Fibroblast of villous mesenchyme (primary cell): ENCODE measurements around the gene BDP1. TPM values are rescaled to one million over a fixed set of nuclear protein-coding genes. Genes with fewer than 3 reads are reported as not detected.
A peak's percentile ranks its signal among the peaks of the same experiment; 100 is the strongest.
"Not testable (repeated sequence)": the region's sequence is repeated elsewhere in the genome, so short reads cannot be mapped to it uniquely, and the experiment has no call there.

Experiments used
- DNase-seq: peaks from one replicate; pipeline ENCODE4 v3.0.0-alpha.2; 2010; ENCODE audit warnings: low read depth
- H3K4me3 ChIP-seq: 2 replicates; pipeline ENCODE4 v1.5.1; 2011; ENCODE audit warnings: low read depth, mild to moderate bottlenecking, low read length
- total RNA-seq: library from RNA; depleted of rRNA; stranded (reverse); fragments of >200 nt; gene quantifications from 2 replicates; pipeline ENCODE4 v1.2.3, GENCODE V29; 2012
- TF ChIP-seq, protein P1 (sequence below): IDR thresholded peaks from 2 replicates; pipeline ENCODE4 v1.5.1; 2012; ENCODE audit warnings: low read depth, mild to moderate bottlenecking, low read length; ENCODE audit not compliant: insufficient read depth

Gene BDP1
- total RNA-seq, 1 donor = 28.5 TPM

DNA sequence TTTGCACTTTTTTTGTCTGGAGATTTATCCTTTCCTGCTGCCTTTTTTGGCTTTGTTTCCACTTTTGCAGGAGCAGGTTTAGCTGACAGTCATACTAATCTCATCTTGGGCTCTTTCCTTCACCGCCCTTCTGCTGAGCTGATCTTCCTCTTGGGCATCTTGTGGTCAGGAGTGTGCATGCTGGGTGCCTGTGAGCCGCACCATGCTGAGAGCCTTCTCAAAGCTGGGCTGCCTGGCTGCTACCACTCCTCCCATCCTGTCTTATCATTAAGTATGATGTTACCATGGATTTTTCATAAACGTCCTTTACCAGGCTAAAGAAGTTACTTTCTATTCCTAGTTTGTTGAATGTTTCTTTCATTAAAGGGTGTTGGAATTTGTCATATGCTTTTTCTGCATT lies 82.2 kb downstream of the BDP1 start:
- TF ChIP-seq, protein P1, sequence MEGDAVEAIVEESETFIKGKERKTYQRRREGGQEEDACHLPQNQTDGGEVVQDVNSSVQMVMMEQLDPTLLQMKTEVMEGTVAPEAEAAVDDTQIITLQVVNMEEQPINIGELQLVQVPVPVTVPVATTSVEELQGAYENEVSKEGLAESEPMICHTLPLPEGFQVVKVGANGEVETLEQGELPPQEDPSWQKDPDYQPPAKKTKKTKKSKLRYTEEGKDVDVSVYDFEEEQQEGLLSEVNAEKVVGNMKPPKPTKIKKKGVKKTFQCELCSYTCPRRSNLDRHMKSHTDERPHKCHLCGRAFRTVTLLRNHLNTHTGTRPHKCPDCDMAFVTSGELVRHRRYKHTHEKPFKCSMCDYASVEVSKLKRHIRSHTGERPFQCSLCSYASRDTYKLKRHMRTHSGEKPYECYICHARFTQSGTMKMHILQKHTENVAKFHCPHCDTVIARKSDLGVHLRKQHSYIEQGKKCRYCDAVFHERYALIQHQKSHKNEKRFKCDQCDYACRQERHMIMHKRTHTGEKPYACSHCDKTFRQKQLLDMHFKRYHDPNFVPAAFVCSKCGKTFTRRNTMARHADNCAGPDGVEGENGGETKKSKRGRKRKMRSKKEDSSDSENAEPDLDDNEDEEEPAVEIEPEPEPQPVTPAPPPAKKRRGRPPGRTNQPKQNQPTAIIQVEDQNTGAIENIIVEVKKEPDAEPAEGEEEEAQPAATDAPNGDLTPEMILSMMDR = no peak
- H3K4me3 ChIP-seq = no peak overlapping the region
- no peak for DNase-seq

DNA sequence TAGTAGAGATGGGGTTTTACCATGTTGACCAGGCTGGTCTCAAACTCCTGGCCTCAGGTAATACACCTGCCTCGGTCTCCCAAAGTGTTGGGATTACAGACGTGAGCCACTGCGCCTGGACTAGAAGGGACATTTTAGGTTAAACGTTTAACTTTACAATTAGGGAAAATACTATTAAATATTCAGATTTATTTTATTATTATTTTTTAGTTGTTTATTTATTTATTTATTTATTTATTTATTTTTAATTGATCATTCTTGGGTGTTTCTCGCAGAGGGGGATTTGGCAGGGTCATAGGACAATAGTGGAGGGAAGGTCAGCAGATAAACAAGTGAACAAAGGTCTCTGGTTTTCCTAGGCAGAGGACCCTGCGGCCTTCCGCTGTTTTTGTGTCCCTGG lies 95.4 kb downstream of the BDP1 start:
- H3K4me3 ChIP-seq, DNase-seq: not testable (repeated sequence)

DNA sequence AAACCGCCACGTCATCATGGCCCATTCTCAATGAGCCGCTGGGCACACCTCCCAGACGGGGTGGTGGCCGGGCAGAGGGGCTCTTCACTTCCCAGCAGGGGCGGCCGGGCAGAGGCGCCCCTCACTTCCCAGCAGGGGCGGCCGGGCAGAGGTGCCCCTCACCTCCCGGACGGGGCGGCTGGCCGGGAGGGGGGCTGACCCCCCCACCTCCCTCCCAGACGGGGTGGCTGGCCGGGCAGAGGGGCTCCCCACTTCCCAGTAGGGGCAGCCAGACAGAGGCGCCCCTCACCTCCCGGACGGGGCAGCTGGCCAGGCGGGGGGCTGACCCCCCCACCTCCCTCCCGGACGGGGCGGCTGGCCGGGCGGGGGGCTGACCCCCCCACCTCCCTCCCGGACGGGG lies 96.1 kb downstream of the BDP1 start:
- DNase-seq, H3K4me3 ChIP-seq: not testable (repeated sequence)

- DNase-seq, H3K4me3 ChIP-seq: not testable (repeated sequence)
These were observed 96.7 kb downstream of the BDP1 start for GRCh38 chr5:71552026-71552749.

DNA sequence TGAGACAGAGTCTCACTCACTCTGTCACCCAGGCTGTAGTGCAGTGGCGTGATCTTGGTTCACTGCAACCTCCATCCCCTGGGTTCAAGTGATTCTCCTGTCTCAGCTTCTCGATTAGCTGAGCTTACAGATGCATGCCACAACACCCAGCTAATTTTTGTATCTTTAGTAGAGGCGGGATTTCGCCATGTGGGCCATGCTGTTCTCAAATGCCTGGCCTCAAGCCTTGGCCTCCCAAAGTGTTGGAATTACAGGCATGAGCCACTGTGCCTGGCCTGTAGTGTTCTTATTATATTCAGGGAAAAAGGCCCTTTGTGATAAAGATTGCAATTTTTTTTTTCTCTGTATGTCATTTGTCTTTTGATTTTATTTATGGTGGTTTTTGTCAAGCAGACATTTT lies 107.7 kb downstream of the BDP1 start:
- no peak for DNase-seq
- no peak overlapping the region for H3K4me3 ChIP-seq
- TF ChIP-seq, protein P1 = no peak

GRCh38 chr5:71564895-71565294 lies 109.4 kb downstream of the BDP1 start:
- H3K4me3 ChIP-seq = no peak overlapping the region
- peak; percentile 5 for DNase-seq
- TF ChIP-seq, protein P1 = no peak

- no peak overlapping the region for H3K4me3 ChIP-seq
- no peak for DNase-seq
- TF ChIP-seq, protein P1 = no peak
These were observed 114.5 kb downstream of the BDP1 start for GRCh38 chr5:71569748-71570509.

DNA sequence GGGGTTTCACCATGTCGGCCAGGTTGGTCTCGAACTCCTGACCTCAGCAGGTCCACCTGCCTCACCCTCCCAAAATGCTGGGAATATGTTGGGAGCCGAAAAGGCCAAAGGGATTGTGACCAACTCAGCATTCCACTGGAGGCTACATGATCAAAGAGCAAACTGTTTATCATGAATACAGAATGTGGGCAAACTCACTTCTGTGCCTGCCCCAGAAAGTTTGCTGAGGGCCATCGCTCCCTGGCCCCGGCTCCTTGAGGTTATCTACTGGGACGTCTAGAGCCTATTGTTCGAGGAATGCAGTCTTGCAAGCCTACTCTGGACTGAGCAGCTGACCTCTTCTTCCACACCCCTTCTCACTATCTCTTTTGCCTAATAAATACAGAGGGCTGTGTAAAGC lies 116.4 kb downstream of the BDP1 start:
- DNase-seq, H3K4me3 ChIP-seq: not testable (repeated sequence)

GRCh38 chr5:71573591-71573990 lies 118.1 kb downstream of the BDP1 start:
- TF ChIP-seq, protein P1 = no peak
- no peak overlapping the region for H3K4me3 ChIP-seq
- DNase-seq = no peak

DNA sequence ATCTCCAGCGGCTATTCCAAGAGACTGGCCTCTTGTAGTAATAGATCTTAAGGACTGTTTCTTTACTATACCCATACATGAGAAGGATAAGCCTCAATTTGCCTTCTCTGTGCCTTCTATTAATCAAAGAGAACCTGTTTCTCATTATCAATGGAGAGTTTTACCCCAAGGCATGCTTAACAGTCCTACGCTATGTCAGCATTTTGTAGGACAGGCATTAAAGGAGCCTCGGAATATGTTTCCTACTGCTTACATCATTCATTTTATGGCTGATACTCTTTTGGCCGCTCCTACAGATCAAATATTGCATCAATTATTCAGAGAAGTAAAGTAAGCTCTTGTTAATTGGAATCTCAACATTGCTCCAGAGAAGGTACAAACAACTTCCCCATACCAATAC lies 120.1 kb downstream of the BDP1 start:
- not testable (repeated sequence) for H3K4me3 ChIP-seq, DNase-seq
